HT1080 (cell line): ENCODE measurements around the gene COX8C. TPM values are rescaled to one million over a fixed set of nuclear protein-coding genes. Genes with fewer than 3 reads are reported as not detected.

Experiments
- DNase-seq: peaks from one replicate; pipeline ENCODE4 v3.0.0-alpha.2; 2015; ENCODE audit warnings: low read depth
- polyA plus RNA-seq, 2 experiments: library from polyadenylated mRNA; depleted of rRNA; stranded (reverse); fragments of >200 nt; gene quantifications; 2 replicates each; pipeline ENCODE4 v1.2.3, GENCODE V29; 2015
- total RNA-seq: library from RNA; depleted of rRNA; stranded (reverse); fragments of >200 nt; shearing (Covaris generic); gene quantifications from 2 replicates; pipeline ENCODE4 v1.2.3, GENCODE V29; 2014; rRNA removed

The COX8C gene
- not detected in 2 replicates for total RNA-seq
- not detected in 2 replicates for polyA plus RNA-seq (2015; cell fraction: cytosol; rRNA removed)
- not detected in 2 replicates for polyA plus RNA-seq (2015; cell fraction: nucleus; rRNA removed)

DNA sequence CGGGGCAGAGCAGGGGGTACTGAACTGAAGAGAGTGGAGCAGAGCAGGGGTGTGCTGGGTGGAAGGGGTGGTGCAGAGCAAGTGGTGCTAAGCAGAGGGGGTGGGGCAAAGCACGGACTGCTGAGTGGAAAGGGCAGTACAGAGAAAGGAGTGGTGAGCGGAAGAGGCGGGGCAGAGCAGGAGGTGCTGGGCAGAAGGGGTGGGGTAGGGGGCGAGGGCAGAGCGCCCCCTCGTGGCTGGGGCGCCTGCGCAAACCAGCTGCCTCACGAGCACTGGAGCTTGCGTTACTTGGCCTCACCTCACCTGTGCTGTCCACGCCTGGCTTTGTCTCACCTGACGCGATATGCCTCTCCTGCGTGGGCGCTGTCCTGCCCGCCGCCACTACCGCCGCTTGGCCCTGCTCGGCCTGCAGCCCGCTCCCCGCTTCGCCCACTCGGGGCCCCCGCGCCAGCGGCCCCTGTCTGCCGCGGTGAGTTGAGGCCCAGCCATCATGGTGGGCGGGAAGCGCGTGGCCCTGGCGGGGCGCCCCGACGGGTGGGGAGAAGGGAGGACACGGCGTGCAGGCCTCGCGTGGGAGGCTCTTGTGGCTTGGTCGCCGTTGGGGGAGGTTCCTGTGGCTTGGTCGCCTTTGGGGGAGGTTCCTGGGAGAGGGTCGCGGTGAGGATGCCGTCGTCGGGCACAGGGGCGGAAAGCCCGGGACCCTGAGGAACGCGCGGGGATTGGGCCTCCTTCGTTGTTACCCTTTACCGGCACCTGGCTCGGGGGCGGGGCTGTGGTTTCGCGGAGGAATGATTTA, at the start of gene COX8C:
Gene COX8C (plus strand): TSS at position 257 of the 796 bp plus-strand sequence. CDS start 87 bp downstream, at position 344.
- no peak for DNase-seq

GRCh38 chr14:93299416-93299815, 47.6 kb upstream of the COX8C start:
- no peak for DNase-seq

GRCh38 chr14:93299866-93300265, 47.1 kb upstream of the COX8C start:
- DNase-seq, result no peak

- DNase-seq, result no peak
Observed at GRCh38 chr14:93301821-93302447, 45.0 kb upstream of the COX8C start.

GRCh38 chr14:93302688-93303581, 44.0 kb upstream of the COX8C start:
- DNase-seq, result no peak

DNA sequence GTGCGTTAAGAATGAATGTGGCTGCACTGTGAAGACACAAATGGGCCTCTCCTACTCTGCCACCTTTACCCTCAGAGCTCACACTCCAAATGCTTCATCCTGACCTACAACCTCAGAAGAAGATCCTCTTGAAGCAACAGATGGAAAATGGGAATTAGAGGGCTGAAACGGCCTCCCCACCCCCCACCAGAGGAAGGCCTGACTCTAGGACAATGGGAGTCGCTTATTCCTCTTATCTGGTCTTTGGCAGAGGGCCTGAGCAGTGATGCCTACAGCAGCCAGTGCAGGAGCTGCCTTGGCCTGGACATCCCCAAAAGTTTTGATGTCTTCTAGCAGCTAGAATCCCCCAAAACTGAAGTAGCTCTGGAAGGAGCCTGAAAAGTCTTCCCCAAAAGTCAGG, 43.3 kb upstream of the COX8C start:
- no peak for DNase-seq

- DNase-seq, result no peak
Observed at GRCh38 chr14:93304771-93305170, 42.2 kb upstream of the COX8C start.

DNA sequence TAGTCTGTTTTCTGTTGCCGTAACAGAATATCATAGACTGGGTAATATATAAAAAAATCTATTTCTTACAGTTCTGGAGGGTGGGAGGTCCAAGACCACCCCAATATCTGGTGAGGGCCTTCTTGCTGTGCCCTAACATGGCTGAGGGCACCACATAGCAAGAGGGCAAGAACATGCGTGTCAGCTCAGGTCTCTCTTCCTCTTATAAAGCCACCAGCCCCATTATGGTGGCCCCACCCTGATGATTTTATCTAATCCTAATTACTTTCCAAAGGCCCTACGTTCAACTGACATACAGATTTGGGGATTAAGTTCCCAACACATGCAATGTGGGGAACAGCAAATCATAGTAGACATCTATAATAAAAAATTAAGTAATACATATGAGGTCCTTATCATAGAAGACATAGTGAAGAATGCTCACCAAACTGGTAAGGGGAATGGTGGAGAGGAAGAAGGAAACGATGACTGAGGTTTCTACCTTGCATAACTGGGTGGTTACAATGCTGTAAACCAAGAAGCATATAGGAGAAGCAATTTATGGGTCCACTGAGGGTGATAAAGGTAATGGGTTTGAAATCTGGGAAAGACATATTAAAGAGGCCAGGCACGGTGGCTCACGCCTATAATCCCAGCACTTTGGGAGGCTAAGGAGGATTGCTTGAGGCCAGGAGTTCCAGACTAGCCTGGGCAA, 41.1 kb upstream of the COX8C start:
- DNase-seq, result no peak

DNA sequence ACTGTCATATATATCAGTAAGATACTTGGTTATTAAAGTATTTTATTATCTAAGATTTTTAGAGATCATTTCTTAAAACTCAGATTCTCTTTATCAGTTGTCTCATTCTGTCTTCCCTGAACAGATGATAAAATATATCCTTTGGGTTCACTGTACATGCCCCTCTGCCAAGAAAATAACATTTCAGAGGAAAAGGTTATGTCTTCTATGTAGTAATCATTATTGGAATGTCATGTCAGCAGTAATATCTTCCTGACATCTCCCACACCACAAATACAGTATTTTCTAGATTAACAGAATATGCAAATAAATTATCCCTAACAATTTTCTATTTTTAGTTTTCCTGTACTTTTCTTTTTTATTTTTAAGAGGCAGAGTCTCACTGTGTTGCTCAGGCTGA, 40.2 kb upstream of the COX8C start:
- no peak for DNase-seq

- DNase-seq, result no peak
Observed at GRCh38 chr14:93308686-93309345, 38.2 kb upstream of the COX8C start.

DNA sequence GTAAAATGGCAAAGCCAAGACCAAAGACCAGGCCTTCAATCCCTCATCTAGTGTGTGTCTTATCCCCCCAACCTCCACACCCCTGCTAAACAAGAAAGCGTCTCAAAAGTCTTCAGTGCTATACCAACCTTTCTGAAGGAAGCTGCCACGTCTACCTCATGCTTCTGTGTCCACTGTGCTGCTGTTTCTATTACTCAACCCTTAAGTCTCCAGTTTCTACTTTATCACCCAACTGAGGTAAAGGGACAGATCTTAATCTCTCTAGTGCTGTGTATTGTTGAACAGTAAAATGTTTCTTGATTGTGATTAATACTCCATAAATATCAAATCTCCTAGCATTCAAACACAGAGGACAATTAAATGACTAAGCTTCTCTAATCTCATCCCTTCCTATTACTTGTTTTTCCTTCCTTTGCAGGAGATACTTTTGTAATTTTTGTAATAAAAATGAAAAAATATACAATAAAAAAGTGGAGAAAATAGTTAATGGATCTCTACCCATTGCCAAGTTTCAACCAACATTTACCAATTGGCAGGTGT, 37.5 kb upstream of the COX8C start:
- no peak for DNase-seq

- DNase-seq, result no peak
Observed at GRCh38 chr14:93311082-93311481, 35.9 kb upstream of the COX8C start.

DNA sequence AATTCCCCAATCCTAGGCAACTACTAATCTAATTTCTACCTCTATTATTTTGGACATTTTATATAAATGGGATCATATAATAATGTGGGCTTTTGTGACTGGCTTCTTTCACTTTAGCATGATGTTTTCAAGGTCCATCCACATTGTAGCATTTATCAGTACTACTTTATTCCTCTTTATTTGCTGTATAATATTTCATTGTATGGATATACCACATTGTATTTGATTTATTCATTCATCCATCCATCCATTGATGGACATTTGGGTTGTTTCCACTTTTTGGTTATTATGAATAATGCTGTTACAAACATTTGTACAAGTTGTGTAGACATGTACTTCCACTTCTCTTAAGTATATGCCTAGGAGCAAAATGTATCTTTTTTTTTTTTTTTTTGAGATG, 31.4 kb upstream of the COX8C start:
- no peak for DNase-seq

GRCh38 chr14:93316716-93317115, 30.3 kb upstream of the COX8C start:
- DNase-seq, result no peak

DNA sequence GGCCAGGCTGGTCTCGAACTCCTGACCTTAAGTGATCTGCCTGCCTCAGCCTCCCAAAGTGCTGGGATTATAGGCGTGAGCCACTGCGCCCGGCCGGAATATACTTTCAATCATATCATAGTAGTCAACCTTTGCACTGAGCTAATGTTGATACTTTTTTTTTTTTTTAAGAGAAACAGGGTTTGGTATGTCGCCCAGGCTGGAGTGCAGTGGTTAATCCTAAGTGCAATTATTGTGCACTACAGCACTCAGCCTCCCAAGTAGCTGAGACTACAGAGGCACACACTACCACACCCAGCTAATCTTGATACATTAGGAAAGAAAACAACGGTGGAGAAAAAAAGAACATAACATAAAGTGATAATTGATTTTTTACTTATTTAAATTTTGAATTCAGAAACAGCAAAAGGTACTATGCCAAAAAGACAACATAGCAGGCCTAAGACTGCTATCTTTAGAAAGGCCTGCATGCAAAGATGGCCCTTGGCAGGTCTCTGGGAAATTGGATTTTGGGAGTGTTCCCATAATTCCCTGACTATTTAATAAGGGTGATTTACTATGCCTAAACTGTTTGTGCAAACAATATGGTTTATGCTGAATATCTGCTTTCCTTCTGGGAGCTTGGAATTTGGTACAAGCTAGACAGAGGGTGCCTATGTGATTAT, 29.6 kb upstream of the COX8C start:
- DNase-seq, result no peak

DNA sequence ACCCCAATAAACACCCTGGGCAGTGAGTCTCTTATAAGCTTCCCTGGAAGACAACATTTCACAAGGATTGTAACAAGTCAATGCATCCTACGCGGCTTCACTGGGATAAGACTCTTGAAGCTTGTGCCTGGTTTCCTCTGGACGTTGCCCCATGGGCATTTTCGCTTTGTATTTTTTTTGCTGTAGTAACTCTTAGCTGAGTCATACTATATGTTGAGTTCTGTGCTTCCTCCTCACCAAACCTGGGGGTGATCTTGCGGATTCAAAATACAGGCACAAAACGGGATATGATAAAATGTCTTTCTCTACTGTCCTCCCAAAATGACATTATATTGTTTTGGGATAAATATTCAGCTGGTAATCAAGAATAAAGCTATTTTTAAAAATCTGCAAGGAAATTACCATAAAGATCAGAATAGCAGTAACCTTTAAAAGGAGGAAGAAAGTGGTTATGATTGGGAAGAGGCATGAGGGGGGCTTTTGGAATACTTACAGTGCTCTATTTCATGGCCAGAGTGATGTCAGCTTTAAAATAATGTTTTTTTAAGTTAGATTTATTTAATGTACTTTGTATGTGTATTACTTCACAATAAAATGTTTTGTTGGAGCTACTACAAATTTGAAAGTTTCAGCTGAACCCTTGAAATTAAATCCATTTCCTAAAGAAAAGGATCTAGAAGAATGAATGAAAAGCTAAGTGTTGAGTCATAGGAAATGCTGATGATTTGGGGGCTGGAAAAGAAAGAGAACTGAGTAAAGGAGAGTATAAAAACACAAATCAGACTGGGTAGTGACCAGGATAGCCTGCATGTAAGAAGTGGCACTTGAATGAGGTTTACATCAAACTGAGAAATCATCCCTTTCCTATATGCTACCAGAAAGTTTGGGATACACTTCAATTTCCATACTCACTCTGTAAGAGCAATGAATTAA, 28.8 kb upstream of the COX8C start:
- DNase-seq, result peak; percentile 83

- DNase-seq, result peak; percentile 14
Observed at GRCh38 chr14:93318927-93319326, 28.1 kb upstream of the COX8C start.

DNA sequence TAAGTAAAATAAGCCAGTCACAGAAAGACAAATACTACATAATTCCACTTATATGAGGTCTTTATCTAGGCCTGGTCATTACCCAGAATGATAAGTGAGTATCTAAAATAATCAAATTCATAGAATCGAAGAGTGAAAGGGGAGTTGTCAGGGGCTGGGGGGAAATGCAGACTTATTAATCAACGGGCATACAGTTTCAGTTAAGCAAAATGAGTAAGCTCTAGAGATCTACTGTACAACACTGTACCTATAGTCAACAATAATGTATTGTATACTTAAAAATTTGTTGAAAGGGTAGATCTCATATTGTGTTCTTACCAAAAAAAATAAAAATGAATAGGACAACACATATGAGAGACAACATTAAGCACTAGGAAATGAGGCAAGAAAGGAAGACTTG, 27.5 kb upstream of the COX8C start:
- DNase-seq, result no peak

DNA sequence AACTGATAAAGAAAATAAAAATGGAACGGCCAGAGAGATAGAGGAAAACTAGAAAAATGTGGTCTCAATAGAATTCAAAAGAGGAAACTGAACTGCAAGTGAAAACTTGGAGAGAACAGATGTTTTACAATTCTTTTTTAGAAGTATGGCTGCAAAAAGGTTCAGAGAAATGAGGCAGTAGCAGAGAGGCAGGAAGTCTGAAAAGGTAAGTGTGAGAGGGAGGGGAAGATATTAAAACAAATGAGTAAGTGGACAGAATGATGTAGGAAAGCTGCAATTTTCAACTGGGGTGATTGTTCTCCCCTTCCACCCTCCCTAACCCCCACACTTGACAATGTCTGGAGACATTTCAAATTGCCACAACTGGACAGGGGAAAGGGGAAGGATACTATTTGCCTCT, 27.0 kb upstream of the COX8C start:
- DNase-seq, result no peak
